HG03064 (cell line): ENCODE results near the gene EVX1.

Experiments
- ATAC-seq: cut with Tn5 transposase; IDR thresholded peaks from one replicate; pipeline ENCODE4 v1.9.1; 2021; ENCODE audit warnings: low read depth; ENCODE audit not compliant: unreplicated experiment

The EVX1 gene

GRCh38 chr7:27204851-27205322 lies 37.7 kb upstream of the EVX1 start:
- no peak for ATAC-seq

GRCh38 chr7:27205325-27206280 lies 37.0 kb upstream of the EVX1 start:
- ATAC-seq, result no peak

- ATAC-seq, result no peak
Observed at GRCh38 chr7:27207348-27207985, 35.1 kb upstream of the EVX1 start.

GRCh38 chr7:27208998-27209397 lies 33.6 kb upstream of the EVX1 start:
- ATAC-seq, result no peak

- no peak for ATAC-seq
Observed at GRCh38 chr7:27209933-27210440, 32.6 kb upstream of the EVX1 start.

- no peak for ATAC-seq
Observed at GRCh38 chr7:27210441-27211083, 32.0 kb upstream of the EVX1 start.

- ATAC-seq, result no peak
Observed at GRCh38 chr7:27211084-27211446, 31.5 kb upstream of the EVX1 start.

- no peak for ATAC-seq
Observed at GRCh38 chr7:27211764-27212204, 30.8 kb upstream of the EVX1 start.

- no peak for ATAC-seq
Observed at GRCh38 chr7:27212497-27213432, 29.8 kb upstream of the EVX1 start.

GRCh38 chr7:27213433-27214238 lies 29.0 kb upstream of the EVX1 start:
- no peak for ATAC-seq

GRCh38 chr7:27214239-27214950 lies 28.2 kb upstream of the EVX1 start:
- no peak for ATAC-seq

GRCh38 chr7:27215356-27215755 lies 27.2 kb upstream of the EVX1 start:
- no peak for ATAC-seq

GRCh38 chr7:27217951-27218350 lies 24.7 kb upstream of the EVX1 start:
- ATAC-seq, result no peak

- no peak for ATAC-seq
Observed at GRCh38 chr7:27219821-27220220, 22.8 kb upstream of the EVX1 start.

- ATAC-seq, result no peak
Observed at GRCh38 chr7:27220440-27220955, 22.1 kb upstream of the EVX1 start.

GRCh38 chr7:27221201-27221797 lies 21.3 kb upstream of the EVX1 start:
- ATAC-seq, result no peak

GRCh38 chr7:27223941-27224575 lies 18.5 kb upstream of the EVX1 start:
- ATAC-seq, result no peak
